GM21825 (cell line): ENCODE measurements around the gene SMOC1.

Experiments used
- ATAC-seq: cut with Tn5 transposase; IDR thresholded peaks from one replicate; pipeline ENCODE4 v1.9.1; 2021; ENCODE audit warnings: mild to moderate bottlenecking, moderate library complexity; ENCODE audit not compliant: unreplicated experiment

Gene SMOC1

DNA sequence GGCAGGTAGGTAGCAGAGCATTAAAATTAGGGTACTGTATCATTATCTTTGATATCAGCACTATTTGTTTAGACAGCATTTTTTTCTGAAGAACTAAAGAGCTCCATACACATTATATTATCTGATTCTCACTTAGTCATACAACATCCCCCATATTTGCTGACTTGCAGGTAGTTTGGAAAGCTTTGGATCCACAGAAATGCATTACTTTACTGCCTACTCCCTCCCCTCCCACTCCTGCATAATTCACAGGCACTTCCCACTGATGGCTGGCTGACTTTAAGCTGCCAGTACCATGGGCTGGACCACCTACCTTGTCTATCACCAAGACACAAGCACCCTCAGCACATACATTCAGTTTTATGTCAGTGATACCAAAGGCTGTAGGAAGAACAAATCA lies 199.1 kb downstream of the SMOC1 start:
- ATAC-seq = no peak

DNA sequence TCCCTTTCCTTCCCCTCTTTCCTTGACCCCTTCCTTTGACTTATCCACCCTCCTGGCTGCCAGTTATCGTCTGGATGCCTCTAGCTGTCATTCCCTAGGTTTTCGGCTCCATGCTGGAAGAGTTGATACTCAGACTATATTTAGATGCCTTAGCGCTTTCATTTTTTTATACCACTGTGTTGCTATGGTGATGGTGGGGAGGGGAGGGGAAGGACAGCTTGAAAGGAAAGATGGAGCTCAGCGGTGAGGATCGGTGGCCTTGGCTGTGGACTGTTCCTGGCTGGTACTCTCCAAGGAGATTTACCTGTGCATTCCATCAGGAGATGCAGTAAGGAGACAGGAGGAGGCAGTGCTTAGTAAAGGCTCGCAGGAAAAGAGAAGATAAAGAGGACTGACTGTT lies 200.9 kb downstream of the SMOC1 start:
- no peak for ATAC-seq
